Activated T-helper 9 cell treated with anti-CD3 and anti-CD28 coated beads, Interleukin-2, amount 50 U/mL, for 16 hours (primary cell): Measurements from ENCODE around the gene NCOA1.
"Not testable (repeated sequence)": the region's sequence is repeated elsewhere in the genome, so short reads cannot be mapped to it uniquely, and the experiment has no call there.

Source experiments
- DNase-seq: peaks from one replicate; pipeline ENCODE4 v3.0.0-alpha.2; 2020; ENCODE audit warnings: low read depth

NCOA1 gene

DNA sequence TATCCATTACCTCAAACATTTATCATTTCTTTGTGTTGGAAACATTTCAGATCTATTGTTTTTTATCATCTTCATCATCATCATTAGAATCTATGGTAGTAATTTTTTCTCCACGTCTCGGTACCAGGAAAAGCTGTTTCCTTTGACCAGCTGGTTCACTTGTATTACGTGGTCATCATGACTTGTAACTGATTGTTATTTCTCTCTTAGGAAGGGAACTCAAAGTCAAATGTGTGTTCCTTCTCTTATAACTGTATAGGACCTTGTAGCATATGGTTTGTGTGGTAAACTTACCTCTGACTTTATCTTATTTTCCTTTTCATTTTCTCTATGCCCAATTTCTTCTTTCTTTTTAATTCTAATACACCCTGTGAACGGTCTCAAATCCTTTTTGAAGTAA is 16.5 kb downstream of the NCOA1 start:
- no peak for DNase-seq

DNA sequence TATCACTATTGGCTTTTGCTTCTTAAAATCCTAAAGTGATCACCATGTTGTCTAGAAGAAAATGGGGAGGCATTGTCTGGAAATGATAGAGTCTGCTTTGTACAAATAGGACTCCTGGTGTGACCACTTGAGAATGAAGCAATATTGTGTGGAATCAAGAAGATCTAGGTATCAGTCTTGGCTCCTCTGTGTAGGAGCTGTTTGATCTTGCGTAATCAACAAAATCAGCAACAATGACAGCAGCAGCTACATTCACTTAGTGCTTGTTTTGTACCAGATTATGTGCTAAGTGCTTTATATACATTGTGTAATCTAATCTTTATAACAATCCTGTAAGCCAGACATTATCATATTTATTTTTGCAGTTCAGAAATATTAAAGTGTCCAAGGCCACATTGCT is 17.8 kb downstream of the NCOA1 start:
- no peak for DNase-seq

DNA sequence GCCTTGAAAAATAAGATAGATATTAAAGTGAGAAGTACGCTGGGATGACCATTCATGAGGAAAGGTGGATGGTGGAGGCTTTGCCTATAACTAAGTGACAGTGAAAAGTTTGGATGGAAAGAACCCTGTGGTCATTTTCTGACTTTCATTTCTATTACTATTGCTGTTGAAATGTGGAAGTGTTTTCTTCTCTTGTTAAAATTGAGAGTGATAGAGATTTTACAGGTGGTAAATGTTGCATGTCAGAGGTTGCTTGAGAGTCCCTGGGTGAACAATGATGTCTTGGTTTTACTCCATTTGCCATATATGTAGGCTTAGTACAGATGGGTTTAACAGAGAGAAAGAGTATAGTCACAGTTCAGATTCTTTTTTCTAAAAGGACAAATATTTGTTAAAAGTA is 18.4 kb downstream of the NCOA1 start:
- no peak for DNase-seq

DNA sequence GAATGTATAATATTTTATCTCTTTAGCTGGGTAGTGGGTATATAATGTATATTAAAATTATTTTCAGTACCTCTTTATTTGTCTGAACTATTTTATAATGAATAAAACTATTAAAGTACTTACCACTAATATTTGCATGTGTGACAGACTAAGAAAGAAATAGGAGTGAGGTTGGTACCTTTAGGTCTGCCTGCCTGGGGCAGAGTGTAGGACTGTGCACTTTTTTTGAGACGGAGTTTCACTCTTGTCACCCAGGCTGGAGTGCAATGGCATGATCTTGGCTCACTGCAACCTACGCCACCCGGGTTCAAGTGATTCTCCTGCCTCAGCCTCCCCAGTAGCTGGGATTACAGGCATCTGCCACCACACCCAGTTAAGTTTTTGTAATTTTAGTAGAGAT is 18.8 kb downstream of the NCOA1 start:
- DNase-seq = no peak

DNA sequence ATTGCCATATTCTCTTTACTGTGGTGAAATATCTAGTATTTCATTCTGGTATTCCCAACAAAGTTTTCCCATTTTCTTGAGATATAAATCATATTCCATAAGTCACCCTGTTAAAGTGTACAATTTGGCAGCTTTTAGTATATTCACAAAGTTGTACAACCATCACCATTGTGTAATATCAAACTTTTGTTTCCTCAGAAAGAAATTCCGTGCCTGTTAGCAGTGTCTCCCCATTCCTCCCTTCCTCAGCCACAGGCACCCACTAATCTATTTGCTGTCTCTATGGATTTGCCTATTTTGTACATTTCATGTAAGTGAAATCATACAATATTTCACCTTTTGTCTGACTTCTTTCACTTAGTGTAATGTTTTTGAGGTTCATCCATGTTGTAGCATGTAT is 19.7 kb downstream of the NCOA1 start:
- DNase-seq = no peak

DNA sequence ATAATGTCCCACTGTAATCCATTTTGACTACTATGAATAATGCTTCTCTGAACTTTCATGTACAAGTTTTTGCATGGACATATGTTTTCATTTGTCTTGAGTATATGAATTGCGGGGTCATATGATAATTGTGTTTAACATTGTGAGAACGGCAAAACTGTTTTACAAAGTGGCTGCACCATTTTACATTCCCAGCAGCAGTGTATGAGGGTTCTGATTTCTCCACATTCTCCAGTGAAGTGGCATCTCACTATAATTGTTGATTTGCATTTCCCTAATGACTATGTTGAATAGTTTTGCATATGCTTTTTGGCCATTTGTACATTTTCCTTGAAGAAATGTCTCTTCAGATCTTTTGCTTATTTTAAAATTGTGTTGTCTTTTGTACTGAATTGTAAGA is 20.1 kb downstream of the NCOA1 start:
- no peak for DNase-seq

DNA sequence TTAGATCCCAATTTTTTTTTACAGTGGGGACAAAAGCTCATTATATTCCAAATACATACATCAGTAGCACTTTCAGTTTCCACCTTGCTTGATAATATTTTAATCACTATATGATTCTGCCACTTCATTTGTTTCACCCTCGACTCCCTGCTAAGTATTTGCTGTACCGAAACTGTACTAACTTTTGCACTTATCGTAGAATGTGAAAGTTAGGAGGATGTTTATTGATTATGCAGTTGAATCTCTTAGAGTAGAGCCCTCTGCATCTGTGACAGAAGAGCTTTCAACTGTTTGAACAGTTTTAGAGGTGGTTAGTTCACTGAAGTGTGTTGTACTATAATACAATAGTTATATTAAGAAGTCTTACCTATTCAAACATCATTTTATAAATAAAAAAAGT is 20.8 kb downstream of the NCOA1 start:
- DNase-seq = no peak

DNA sequence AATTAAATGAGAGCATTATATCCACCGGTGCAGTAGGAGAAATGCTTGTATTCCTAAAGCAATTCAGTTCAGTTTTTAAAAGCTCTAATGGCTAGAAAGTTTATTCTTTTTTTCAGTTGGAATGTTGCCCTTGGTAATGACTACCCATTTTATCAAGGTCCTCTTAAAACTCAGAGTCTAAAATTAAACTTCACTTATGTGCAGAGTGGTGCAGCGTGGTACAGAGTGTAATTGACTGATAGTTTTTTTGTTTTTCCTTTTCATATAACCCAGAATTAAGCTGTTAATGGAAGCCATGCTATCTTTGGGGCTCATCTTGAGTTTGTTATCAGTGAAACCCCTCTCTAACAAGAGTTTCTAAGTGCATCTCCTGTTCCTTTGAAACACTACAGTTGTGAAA is 21.4 kb downstream of the NCOA1 start:
- no peak for DNase-seq

DNA sequence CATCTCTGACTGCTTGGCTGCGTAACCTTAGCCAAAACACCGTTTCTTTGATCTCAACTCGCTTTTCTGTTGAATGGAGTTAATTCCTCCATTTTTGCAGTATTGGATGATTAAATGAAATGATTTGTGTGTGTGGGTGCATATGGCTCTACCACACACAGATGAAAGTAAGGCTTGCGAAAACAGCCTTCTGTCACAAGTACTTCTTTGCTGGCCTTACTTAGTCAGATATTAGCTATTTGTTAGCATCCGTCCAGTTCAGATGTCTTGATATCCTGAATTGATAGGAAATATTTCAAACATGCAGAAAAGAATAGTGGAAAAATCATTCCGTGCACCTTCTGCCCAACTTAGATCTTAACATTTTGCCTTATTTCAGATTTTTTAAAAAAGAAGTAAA is 21.8 kb downstream of the NCOA1 start:
- DNase-seq = no peak

DNA sequence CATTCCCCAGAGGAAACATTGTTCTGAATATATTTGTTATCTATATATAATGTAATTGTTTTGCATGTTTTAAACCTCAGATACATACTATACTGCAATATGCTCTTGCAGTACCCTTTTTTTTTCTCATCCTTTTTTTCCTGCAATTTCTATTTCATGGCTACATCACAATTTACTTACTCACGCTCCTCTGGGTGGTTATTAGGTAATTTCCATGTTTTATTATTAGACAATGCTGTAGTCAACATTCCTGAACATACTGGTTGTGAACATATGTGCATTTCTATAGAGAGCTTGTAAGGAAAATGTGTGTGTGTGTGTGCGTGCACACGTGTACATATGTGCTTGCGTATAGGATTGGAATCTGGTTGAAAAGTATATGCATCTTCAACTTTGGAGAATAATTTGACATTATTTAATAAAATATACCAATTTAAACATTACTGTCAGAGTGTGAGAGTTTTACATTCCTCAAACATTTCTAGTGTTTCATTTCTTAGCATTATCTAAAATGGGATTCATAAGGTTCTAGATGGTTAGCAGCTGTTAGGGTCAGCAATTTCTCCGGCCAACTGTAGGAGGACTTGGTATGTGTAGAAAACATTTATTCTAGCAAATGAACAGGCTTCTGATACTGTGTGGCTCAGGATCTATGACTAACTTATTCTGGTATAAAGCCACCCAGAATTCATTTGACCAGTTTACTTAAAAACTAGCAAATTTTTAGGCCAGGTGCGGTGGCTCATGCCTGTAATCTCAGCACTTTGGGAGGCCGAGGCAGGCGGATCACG is 22.4 kb downstream of the NCOA1 start:
- DNase-seq = no peak

DNA sequence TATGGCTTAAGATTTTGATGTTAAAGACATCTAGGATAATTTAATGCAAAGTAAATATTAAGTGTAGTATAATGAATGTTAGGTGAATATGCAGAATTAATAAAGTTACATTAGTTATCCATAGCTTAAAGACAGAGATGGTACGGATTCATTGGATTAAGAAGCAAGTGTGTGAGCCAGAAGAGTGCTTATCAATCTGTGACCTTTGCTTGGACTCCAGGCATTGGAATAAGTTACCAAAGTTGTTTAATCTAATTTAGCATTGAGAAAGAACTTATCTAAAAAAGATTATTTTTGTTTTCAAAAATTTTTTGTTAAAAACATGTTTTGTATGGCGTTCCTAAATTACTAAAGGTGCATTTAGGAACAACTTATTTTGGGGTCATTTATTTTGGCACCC is 23.8 kb downstream of the NCOA1 start:
- DNase-seq = no peak

DNA sequence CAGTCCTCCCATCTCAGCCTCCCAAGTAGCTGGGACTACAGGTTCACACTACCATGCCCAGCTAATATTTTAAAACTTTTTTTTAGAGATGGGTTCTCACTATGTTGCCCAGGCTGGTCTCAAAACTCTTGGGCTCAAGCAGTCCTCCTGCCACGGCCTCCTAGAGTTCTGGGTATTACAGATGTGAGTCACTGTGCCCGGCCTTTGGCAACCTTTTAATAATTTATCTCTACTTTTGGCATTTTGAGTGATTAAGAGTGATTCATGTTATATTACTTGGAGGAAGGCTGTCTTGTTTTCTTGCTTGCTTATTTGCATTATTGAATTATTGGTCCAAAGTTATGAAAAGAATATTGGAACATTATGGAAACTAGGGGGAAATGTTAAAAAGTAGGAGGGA is 24.3 kb downstream of the NCOA1 start:
- no peak for DNase-seq

DNA sequence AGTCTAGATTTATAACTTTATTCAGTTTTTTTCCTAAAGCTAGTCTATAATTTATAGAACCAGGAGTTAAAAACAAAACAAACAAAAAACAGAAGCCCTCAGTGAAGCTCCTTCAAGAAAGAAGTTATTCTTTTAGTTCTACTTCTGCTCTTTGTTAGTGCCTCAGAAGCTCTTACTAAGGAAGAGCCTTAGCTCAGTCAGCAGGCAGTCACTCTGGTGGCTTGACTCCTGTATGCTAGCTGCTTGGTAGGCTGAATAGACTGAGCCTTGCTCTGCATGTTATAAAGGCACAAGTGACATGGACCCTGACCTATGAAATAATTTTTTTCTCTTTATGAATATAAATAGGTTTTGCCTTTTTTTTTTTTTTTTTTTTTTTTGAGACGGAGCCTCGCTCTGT is 24.8 kb downstream of the NCOA1 start:
- no peak for DNase-seq

DNA sequence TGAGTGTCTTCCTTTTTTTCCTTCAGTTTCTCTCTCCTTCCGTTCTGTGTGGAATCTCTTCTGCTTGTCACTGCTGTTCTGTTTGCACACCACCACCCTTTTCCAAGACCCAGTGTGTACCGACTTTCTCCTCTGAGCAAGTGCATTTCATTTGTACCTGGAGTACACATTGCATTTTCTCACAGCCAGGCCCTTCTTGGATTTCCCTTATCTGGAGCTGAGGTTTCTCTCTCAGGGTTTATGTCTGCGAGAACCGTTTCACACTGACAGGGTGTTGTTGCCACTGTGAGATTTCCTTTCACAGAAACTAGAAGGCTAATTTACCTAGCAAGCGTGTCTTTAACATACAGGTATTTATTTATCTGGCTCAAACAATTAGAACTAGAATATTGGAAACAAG is 26.2 kb downstream of the NCOA1 start:
- DNase-seq = no peak

DNA sequence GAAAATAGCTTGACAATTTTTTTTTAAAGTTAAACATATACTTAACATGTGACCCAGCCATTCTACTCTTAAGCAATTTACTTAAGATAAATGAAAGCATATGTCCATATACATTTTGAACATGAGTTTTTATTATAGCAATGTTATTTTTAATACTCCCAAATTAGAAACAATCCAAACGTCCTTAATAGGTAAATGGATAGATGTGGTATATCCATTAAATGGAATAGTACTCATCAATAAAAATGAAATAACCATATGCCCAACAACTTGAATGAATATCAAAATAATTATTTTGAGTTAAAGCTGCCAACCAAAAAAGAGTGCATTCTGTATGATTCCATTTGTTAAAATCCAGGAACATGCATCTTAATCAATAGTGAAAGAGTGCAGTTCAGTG is 29.1 kb downstream of the NCOA1 start:
- DNase-seq = no peak

DNA sequence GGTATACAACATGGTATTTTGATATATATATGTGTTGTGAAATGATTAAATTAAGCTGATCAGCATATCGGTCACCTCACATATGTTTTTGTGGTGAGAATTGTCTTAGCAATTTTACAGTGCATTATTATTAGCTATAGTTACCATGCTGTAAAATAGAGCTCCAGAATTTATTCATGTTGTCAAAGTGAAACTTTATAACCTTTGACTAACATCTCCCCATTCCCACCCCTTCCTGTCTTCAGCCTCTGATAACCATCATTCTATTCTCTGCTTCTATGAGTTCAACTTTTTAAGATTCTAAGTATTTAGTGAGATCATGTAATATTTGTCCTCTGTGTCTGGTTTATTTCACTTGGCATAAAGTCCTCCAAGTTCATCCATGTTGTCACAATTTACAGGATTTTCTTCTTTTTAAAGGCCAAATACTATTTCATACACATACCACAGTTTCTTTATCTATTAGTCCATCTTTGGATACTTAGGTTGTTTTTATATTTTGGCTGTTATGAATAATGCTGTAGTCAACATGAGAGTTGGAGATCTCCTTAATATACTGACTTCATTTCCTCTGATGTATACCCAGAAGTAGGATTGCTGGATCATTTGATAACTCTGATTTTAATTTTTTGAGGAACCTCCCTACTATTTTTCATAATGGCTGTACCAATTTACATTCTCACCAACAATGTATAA is 30.3 kb downstream of the NCOA1 start:
- no peak for DNase-seq

DNA sequence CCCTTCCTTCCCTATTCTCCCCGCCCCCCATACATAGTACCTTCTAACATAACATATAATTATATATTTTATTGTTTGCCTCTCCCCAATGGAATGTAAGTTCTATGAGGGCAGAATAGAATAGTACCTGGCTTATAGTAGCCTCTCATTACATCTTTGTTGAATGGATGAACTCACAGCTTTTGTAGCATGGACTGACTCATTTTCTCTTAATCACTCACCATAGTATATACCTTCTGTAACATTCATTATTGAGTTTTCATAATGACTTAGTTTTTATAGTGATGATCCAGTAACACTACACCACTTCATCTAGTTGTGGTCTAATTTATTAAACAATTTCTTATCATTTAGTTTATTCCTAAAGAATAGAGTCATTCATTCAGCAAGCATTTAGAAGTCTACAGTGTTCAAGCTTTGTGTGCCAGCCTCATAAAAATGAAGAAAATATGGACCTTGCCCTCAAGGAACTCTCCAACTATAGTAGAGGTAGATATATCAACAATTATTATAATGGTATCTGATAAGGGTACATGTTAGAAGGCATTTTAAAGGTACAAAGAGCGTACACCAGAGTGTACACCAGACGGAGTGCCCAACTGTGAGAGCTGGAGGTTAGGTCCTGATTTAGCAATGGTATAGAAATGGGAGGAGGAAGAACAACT is 31.1 kb downstream of the NCOA1 start:
- DNase-seq = no peak

DNA sequence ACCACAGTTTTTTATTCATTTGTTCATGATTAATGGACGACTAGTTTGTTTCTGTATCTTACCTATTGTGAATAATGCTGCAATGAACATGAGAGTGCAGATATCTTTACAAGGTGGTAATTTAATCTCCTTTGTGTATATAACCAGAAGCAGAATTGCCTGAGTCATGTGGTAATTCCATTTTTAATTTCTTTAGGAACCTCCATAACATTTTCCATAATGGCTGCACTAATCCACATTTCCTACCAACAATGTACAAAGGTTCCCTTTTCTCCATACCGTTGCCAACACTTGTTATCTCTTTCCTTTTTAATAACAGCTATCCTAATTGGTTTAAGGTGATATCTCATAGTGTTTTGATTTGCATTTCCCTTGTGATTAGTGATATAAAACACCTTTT is 36.5 kb downstream of the NCOA1 start:
- no peak for DNase-seq

DNA sequence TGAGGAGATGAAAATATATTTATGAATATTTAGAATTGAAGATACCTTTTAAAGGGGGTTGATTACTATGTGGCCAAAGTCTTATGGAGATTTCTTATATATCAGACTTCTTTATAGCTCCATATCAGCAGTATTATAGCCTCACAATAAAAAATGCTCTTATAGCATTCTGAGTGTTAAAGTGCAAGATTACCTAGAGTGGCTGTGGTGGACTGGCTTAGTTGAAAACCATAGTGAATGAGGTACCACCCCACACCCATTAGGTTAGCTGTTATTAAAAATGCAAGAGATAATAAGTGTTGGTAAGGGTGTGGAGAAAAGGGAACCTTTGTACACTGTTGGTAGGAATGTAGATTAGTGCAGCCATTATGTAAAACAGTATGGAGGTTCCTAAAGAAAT is 39.7 kb downstream of the NCOA1 start:
- DNase-seq = no peak

DNA sequence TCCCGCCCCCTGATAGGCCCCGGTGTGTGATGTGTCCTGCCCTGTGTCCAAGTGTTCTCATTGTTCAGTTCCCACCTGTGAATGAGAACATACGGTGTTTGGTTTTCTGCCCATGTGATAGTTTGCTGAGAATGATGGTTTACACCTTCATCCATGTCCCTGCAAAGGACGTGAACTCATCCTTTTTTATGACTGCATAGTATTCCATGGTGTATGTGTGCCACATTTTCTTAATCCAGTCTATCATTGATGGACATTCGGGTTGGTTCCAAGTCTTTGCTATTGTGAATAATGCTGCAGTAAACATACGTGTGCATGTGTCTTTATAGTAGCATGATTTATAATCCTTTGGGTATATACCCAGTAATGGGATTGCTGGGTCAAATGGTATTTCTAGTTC is 40.6 kb downstream of the NCOA1 start:
- not testable (repeated sequence) for DNase-seq

DNA sequence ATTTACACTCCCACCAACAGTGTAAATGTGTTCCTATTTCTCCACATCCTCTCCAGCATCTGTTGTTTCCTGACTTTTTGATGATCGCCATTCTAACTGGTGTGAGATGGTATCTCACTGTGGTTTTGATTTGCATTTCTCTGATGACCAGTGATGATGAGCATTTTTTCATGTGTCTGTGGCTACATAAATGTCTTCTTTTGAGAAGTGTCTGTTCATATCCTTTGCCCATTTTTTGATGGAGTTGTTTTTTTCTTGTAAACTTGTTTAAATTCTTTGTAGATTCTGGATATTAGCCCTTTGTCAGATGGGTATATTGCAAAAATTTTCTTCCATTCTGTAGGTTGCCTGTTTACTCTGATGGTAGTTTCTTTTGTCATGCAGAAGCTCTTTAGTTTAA is 41.0 kb downstream of the NCOA1 start:
- DNase-seq = not testable (repeated sequence)

DNA sequence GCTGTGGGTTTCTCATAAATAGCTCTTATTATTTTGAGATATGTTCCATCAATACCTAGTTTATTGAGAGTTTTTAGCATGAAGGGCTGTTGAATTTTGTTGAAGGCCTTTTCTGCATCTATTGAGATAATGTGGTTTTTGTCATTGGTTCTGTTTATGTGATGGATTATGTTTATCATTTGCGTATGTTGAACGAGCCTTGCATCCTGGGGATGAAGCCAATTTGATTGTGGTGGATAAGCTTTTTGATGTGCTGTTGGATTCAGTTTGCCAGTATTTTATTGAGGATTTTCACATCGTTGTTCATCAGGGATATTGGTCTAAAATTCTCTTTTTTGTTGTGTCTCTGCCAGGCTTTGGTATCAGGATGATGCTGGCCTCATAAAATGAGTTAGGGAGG is 42.5 kb downstream of the NCOA1 start:
- DNase-seq = not testable (repeated sequence)

DNA sequence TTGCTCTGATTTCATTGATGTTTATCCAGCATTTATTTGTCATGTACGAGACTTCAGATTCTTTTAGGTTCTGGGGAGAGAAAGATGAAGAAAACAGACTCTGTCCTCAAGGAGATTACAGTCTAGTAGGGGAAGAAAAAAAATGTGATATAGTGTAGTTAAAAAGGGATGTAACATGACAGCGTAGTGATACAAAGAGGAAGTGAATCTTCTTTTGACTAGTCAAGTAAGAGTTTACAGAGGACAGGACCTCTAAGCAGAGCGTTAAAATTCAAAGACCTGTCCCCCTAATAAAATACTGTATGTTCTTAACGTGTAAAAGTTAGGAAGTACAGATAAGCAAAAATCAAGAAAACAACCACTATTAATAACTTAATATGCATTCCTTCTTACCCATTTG is 47.7 kb downstream of the NCOA1 start:
- DNase-seq = no peak
